KMS-11 (cell line): ENCODE results near the gene TJP1.
"Not testable (repeated sequence)": the region's sequence is repeated elsewhere in the genome, so short reads cannot be mapped to it uniquely, and the experiment has no call there.

Source experiments
- H2AFZ ChIP-seq: fragments of 200-600 bp; sonication (generic); 2 replicates; pipeline ENCODE4 v1.6.1; 2016; ENCODE audit warnings: antibody characterized with exemption, mixed run types, low read depth
- H3K27ac ChIP-seq: fragments of 200-600 bp; sonication (generic); 2 replicates; pipeline ENCODE4 v1.6.1; 2016; ENCODE audit warnings: mild to moderate bottlenecking, mixed run types
- H3K27me3 ChIP-seq: fragments of 200-600 bp; sonication (generic); 2 replicates; pipeline ENCODE4 v1.6.1; 2017; ENCODE audit warnings: mild to moderate bottlenecking, low read depth, mixed run types, moderate library complexity; ENCODE audit not compliant: insufficient read depth
- H3K36me3 ChIP-seq: fragments of 200-600 bp; sonication (generic); 2 replicates; pipeline ENCODE4 v1.6.1; 2017; ENCODE audit warnings: mild to moderate bottlenecking, mixed run types; ENCODE audit not compliant: insufficient read depth
- H3K4me1 ChIP-seq: fragments of 200-600 bp; sonication (generic); 2 replicates; pipeline ENCODE4 v1.6.1; 2016; ENCODE audit warnings: mild to moderate bottlenecking, low read depth, mixed run types; ENCODE audit not compliant: poor library complexity, severe bottlenecking
- H3K4me2 ChIP-seq: fragments of 200-600 bp; sonication (generic); 2 replicates; pipeline ENCODE4 v1.7.0; 2016; ENCODE audit warnings: mild to moderate bottlenecking, mixed run types
- H3K4me3 ChIP-seq: fragments of 200-600 bp; sonication (generic); IDR thresholded peaks from 2 replicates; pipeline ENCODE4 v1.6.1; 2017; ENCODE audit warnings: low read depth, low read length, mixed read lengths; ENCODE audit not compliant: insufficient read depth
- H3K79me2 ChIP-seq: fragments of 200-600 bp; sonication (generic); 2 replicates; pipeline ENCODE4 v1.6.1; 2016; ENCODE audit warnings: low read depth, mixed run types; ENCODE audit not compliant: insufficient read depth
- H3K9ac ChIP-seq: fragments of 200-600 bp; sonication (generic); 2 replicates; pipeline ENCODE4 v1.6.1; 2016; ENCODE audit warnings: mild to moderate bottlenecking, mixed run types
- H4K20me1 ChIP-seq: fragments of 200-600 bp; sonication (generic); 2 replicates; pipeline ENCODE4 v1.6.1; 2016; ENCODE audit warnings: mild to moderate bottlenecking, mixed run types; ENCODE audit not compliant: insufficient read depth
- TF ChIP-seq, protein P1 (sequence below): fragments of 200-600 bp; sonication (generic); conservative IDR thresholded peaks from 2 replicates; pipeline ENCODE4 v1.6.1; 2017; ENCODE audit warnings: low read depth, mild to moderate bottlenecking, antibody characterized with exemption, low read length, moderate library complexity, mixed read lengths

Gene TJP1

DNA sequence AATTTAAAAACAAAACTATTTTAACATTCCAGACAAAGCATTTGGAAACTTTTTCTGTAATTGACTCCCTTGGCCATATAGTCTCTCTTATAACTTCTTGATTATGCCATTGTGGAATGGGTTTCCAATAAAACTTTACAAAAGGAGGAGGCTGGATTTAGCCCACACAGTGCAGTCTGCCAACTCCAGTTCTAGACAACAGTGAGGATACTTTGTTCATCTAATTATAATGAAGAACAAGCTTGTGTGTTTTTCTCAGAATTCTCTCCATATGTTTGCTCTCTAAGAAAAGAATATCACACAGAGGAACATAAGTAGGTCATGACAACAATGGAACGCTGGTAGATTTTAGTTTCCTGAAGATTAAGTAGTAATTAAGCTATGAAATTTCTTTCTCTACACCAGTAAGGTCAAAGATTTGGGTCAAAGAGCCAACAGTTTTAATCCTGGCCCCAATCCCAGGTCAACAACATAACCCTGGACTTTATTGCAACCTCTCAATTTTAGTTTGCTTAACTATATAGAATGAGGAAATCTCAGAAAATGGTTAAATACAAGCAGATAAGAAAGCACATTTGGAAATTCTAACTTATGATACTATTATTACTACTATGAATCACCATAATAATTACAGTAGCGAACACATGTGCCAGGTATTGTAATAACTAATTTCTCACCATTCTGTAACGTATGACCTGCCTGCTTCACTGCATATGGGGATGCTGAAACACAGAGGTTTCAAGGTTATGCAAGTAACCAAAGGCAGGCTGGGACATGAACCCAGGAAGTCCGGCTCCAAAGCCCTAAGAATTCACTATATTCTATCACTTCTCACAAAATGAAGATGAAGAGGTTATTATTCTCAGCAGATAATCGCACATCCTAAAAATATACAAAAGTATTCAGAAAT lies 65.7 kb downstream of the TJP1 start:
- Histone ChIP-seq H3K27me3 (no peaks in the 10 kb centered on the region), H3K9ac (no peak overlapping the region), H3K4me3 (no peak overlapping the region), H3K36me3 (no peaks in the 10 kb centered on the region), H3K4me1 (no peaks in the 10 kb centered on the region), H2AFZ (no peak overlapping the region), H3K27ac (no peak overlapping the region), H3K79me2 (no peaks in the 10 kb centered on the region), H4K20me1 (no peaks in the 10 kb centered on the region), H3K4me2 (no peak overlapping the region)
- TF ChIP-seq, protein P1, sequence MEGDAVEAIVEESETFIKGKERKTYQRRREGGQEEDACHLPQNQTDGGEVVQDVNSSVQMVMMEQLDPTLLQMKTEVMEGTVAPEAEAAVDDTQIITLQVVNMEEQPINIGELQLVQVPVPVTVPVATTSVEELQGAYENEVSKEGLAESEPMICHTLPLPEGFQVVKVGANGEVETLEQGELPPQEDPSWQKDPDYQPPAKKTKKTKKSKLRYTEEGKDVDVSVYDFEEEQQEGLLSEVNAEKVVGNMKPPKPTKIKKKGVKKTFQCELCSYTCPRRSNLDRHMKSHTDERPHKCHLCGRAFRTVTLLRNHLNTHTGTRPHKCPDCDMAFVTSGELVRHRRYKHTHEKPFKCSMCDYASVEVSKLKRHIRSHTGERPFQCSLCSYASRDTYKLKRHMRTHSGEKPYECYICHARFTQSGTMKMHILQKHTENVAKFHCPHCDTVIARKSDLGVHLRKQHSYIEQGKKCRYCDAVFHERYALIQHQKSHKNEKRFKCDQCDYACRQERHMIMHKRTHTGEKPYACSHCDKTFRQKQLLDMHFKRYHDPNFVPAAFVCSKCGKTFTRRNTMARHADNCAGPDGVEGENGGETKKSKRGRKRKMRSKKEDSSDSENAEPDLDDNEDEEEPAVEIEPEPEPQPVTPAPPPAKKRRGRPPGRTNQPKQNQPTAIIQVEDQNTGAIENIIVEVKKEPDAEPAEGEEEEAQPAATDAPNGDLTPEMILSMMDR, result no peak

DNA sequence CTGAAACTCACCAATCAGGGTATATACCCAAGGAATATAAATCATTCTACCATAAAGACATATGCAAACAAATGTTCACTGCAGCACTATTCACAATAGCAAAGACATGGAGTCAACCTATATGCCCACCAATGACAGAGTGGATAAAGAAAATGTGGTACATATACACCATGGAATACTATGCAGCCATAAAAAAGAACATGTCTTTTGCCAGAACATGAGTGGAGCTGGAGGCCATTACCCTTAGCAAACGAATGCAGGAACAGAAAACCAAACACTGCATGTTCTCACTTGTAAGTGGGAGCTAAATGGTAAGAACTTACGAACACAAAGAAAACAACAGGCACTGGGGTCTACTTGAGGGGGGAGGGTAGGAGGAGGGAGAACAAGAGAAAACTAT lies 68.3 kb downstream of the TJP1 start:
- H3K27ac ChIP-seq, H3K36me3 ChIP-seq, H3K79me2 ChIP-seq, H4K20me1 ChIP-seq, H3K27me3 ChIP-seq, H3K4me1 ChIP-seq, H3K4me2 ChIP-seq, H2AFZ ChIP-seq, H3K4me3 ChIP-seq, H3K9ac ChIP-seq: not testable (repeated sequence)

DNA sequence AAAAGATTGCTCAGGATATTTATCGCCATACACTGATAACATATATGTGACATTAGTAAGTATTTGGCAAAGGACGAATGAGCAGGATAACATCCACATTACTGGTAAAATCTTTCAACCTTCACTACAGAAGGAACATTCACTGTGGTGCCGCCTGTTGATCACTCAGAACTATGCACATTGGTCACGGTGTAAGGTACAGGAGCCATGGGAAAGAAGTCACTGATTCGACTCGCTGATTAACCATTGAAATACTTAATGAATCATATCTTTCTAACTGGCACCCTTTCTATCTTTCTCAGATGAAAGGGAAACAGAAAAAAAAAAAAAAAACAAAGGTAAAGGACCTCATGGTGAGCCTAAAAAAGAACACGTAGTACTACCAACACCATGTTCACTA lies 68.8 kb downstream of the TJP1 start:
- Histone ChIP-seq H2AFZ (no peak overlapping the region), H3K79me2 (no peaks in the 10 kb centered on the region), H3K27ac (no peak overlapping the region), H3K9ac (no peak overlapping the region), H3K4me2 (no peak overlapping the region), H3K27me3 (no peaks in the 10 kb centered on the region), H3K4me1 (no peaks in the 10 kb centered on the region), H3K36me3 (no peaks in the 10 kb centered on the region), H3K4me3 (no peak overlapping the region), H4K20me1 (no peaks in the 10 kb centered on the region)
- TF ChIP-seq, protein P1, result no peak

DNA sequence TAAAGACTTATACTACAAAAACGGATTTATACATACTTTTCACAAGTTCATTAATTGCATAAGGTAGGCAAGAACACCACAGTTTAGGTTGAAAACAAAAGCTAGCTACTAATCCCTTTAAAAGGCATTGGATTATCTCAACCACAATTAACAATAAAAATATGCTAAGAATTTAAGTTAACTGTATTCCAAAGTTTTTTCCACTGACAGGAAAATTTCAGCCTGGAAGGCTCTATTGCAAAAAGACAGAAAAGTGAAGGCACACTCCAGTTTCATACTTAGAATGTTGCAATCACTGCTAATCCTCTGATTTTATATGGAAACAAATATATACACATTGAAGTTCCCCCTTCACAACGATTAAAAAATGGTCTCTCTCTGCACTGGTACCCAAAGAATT lies 71.5 kb downstream of the TJP1 start:
- TF ChIP-seq, protein P1, result no peak
- Histone ChIP-seq H3K36me3 (no peaks in the 10 kb centered on the region), H3K4me2 (no peak overlapping the region), H3K27me3 (no peaks in the 10 kb centered on the region), H3K79me2 (no peaks in the 10 kb centered on the region), H4K20me1 (no peaks in the 10 kb centered on the region), H3K4me3 (no peak overlapping the region), H2AFZ (no peak overlapping the region), H3K9ac (no peak overlapping the region), H3K27ac (no peak overlapping the region), H3K4me1 (no peaks in the 10 kb centered on the region)
